MM.1S (cell line): ENCODE results near the gene ATXN1.

Experiments
- EZH2 ChIP-seq: fragments of 300-600 bp; sonication (generic); optimal IDR thresholded peaks from 2 replicates; pipeline ENCODE3; 2017; ENCODE audit warnings: low read depth, mild to moderate bottlenecking, antibody characterized with exemption, low read length, mixed read lengths
- EZH2phosphoT487 ChIP-seq: fragments of 300-600 bp; sonication (generic); IDR thresholded peaks from 2 replicates; pipeline ENCODE4 v1.6.1; 2018; ENCODE audit warnings: antibody characterized with exemption, low read length
- TF ChIP-seq, protein P1 (sequence below): fragments of 300-600 bp; sonication (generic); IDR thresholded peaks from 2 replicates; pipeline ENCODE4 v1.5.1; 2016; ENCODE audit warnings: antibody characterized with exemption, low read length, mixed read lengths

DNA sequence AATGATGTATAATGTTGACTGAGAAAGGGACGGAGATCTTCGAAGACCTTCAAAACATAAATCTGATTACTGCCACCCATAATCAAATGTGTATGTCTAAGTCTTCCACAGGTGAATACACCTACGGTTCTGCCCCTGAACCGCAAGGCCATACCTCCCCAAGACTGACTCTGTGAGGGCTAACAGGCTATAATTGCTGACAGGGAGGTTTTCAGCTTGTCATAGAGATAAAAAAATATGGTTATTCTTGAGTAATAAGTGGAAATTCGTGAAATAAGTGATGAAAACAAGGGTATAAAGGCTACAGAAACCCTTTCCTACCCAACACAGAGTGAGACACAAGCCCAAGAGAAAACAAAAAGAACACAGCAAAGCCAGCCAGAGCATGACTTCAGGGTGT, 188.9 kb downstream of the ATXN1 start:
- TF ChIP-seq EZH2 (no peak), EZH2phosphoT487 (no peak)
- TF ChIP-seq, protein P1, sequence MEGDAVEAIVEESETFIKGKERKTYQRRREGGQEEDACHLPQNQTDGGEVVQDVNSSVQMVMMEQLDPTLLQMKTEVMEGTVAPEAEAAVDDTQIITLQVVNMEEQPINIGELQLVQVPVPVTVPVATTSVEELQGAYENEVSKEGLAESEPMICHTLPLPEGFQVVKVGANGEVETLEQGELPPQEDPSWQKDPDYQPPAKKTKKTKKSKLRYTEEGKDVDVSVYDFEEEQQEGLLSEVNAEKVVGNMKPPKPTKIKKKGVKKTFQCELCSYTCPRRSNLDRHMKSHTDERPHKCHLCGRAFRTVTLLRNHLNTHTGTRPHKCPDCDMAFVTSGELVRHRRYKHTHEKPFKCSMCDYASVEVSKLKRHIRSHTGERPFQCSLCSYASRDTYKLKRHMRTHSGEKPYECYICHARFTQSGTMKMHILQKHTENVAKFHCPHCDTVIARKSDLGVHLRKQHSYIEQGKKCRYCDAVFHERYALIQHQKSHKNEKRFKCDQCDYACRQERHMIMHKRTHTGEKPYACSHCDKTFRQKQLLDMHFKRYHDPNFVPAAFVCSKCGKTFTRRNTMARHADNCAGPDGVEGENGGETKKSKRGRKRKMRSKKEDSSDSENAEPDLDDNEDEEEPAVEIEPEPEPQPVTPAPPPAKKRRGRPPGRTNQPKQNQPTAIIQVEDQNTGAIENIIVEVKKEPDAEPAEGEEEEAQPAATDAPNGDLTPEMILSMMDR = no peak
